H7 (cell line): ENCODE measurements around the gene TBX10. TPM values are rescaled to one million over a fixed set of nuclear protein-coding genes. Genes with fewer than 3 reads are reported as not detected.
"Not testable (repeated sequence)": the region's sequence is repeated elsewhere in the genome, so short reads cannot be mapped to it uniquely, and the experiment has no call there.

Experiments
- DNase-seq: peaks from one replicate; pipeline ENCODE4 v3.0.0; 2012
- H3K27me3 ChIP-seq: 2 replicates; pipeline ENCODE4 v1.6.0; 2011; ENCODE audit warnings: mild to moderate bottlenecking, low read length; ENCODE audit not compliant: control insufficient read depth, insufficient read depth
- H3K36me3 ChIP-seq: replicated peaks from 2 replicates; pipeline ENCODE4 v1.5.1; 2011; ENCODE audit warnings: low read length; ENCODE audit not compliant: control insufficient read depth, insufficient read depth
- H3K4me3 ChIP-seq: 2 replicates; pipeline ENCODE4 v1.5.1; 2011; ENCODE audit warnings: low read depth, mild to moderate bottlenecking, control low read depth, low read length, moderate library complexity; ENCODE audit not compliant: insufficient read depth
- total RNA-seq: library from RNA; depleted of rRNA; stranded (reverse); fragments of >200 nt; shearing (Covaris generic); gene quantifications from 2 replicates; pipeline ENCODE4 v1.2.3, GENCODE V29; 2014

Gene TBX10
- total RNA-seq, 1 experiment from 2014 or later: not detected

DNA sequence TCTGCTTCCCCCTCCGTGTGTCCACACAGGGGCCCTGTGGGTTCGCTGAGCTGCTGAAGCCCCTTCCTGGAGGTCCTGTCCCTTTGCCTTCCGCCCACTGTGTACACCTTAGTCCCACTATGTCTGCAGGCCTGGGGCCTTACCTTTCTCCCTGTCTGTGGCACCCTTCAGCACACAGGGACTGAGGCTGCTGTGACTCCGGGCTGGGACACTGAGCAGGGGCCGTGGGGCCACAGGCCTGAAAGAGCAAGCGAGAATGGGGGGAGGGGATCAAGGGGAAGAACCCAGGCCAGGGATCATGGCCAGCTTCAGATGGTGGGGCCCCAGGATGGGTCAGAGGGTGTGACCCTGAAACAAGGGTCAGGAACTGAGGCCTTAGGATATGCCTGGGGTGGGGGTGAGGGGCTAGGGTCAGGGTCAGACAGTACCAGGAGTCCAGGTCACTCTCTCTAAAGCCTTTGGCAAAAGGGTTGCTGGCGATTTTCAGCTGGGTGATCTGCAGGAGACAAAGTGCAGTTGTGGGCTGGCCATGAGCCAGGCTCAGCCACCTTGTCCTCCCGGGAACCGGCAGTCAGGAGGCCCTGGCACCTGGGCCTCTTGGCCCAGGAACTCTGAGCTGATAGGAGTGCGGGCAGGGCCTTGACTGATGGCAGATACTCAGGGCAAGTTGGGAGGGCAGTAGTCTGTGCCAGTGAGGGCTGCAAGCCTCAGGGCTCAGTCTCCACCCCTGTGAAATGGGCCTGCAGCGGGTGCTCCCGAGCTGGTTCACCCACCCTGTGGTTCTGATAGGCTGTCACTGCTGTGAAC lies 7.2 kb downstream of the TBX10 start:
- H3K36me3 ChIP-seq: no peaks in the 10 kb centered on the region
- peak; percentile 45 for DNase-seq
- H3K27me3 ChIP-seq: no peaks in the 10 kb centered on the region
- H3K4me3 ChIP-seq: no peak overlapping the region

DNA sequence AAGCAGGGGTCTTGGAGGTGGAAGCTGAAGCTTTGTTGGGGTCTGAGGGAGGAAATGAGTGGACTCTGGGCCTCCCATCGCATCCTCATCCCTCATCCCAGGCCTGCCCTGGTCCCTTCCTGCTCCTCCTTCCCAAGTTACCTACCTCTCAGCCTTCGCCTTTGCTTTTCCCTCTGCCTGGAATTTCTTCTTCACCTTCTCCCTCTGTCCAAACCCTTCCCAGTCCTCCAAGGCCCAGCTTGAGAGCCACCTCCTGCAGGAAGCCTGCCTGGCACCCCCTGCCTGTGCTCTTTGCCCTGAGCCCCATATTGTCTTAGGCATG lies 7.7 kb downstream of the TBX10 start:
- H3K27me3 ChIP-seq: no peaks in the 10 kb centered on the region
- no peaks in the 10 kb centered on the region for H3K36me3 ChIP-seq
- no peak overlapping the region for H3K4me3 ChIP-seq
- no peak for DNase-seq

DNA sequence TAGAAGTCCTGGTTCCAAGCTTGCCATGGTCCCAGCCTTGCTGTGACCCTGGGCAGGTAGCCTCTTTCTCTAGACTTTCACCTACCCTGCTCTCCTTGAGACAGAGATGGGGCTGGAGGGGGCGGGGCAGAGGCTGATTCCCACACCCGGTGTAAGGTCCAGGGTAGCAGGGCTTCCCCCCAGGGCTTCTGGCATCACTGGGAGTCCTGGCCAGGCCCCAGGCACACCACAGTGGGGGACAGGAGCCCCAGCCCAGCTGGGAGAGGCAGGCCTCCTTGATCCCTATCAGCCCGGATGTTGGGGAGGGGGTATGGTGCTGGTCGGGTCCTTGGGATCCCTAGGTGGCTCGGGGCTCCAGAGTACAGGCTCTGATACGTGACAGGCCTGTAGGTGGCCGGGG lies 8.2 kb downstream of the TBX10 start:
- Histone ChIP-seq H3K27me3 (no peaks in the 10 kb centered on the region), H3K36me3 (no peaks in the 10 kb centered on the region), H3K4me3 (peak overlapping the region; percentile 72; the same call in 1 of the 2 replicates)
- DNase-seq: peak; percentile 63

DNA sequence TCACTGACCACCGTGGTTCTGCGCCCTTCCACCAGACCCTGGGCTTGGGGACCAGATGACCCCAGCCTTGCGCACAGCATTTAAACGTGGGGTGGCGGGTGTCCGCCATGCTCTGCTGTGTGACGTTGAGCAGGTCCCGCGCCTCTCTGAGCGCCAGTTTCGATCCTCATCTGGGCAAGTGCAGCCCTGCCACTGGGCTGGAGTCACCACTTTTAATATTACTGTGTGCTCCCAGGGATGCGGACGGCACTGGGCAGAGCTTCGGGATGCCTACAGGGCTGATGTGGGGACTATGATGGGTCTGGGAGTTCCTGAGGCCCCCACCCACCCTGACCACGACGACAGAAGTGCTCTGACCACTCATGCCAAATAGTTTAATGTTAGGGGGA lies 8.6 kb downstream of the TBX10 start:
- H3K36me3 ChIP-seq: no peaks in the 10 kb centered on the region
- H3K4me3 ChIP-seq: peak overlapping the region; percentile 72
- no peak for DNase-seq
- no peaks in the 10 kb centered on the region for H3K27me3 ChIP-seq

DNA sequence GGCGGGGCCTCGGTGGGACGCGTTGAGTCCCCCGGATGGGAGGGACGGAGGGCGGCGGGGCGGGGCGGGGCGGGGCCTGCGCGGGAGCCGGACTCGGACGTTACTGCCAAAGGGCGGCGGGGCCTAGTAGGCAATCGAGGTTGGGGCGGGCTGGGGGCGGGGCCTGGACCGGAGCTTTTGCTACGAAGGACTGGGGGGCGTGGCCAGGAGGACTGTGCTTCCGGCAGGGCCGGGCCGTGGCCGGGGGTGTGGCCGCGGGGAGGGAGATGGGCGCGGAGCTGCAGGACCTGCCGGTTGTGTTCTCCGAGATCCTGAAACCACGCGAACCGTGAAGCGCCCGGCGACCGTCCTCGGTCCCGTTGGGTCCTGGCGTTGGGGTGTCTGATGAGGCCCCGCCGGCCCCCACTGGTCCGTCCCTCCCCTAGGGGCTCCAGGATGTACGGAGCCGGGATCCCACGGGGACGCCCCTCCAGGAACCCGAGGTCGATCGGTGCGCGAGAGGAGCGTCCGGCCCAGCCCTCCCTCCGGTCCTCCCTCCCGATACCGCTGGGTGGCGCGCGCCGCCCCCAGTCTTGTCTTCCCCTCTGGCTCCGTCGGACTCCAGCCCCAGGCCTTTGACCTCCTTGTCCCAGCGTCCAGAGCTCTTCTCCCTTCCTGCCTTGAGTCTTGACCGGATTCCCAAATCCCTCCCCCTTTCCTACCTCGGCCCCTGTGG lies 9.2 kb downstream of the TBX10 start:
- no peaks in the 10 kb centered on the region for H3K27me3 ChIP-seq
- no peaks in the 10 kb centered on the region for H3K36me3 ChIP-seq
- DNase-seq: peak; percentile 99
- peak overlapping the region; percentile 72 for H3K4me3 ChIP-seq

DNA sequence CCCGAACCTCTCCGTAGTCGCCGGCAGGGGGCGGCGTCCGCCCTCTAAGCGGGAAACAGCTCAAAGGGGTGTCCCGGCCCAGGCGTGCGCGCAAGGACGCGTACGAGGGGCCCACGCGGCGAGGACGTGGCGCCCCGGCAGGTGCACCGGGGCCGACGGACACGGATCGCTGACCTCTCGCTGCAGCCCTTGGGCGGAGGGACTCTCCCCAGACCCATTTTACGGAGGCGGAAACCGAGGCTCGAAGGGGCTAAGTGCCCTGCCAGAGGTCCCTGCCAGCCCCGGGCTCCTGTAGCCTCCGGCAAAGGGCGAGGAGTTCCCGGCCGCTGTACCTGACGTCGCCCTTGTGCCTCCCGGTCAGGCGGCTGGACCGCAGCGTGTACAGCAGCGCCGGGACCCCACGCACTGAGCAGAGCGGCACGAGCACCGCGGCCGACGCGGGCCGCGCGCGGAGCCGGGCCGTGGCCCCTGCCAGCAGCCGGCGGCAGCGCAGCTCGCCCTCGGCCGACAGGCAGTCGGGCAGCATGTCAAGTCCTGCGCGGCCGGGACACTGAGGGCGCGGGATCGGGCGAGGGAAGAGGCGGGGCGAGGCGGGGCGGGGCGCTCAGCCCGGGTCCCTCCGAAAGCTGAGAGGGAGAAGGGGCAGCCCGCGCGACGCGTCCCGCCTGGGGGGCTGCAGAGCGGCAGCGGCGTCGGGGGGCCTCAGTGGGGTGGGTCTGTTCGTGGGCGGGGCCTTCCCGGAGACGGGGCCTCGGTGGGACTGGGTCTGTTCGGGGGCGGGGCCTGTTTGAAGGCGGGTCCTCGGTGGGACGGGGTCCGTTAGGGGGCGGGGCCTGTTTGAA lies 10.0 kb downstream of the TBX10 start, which contains the start of gene NUDT8:
TSS of gene NUDT8 (minus strand) at position 552 of the 842 bp plus-strand sequence. CDS start at position 526, 26 bp downstream.
- Histone ChIP-seq H3K36me3 (no peaks in the 10 kb centered on the region), H3K27me3 (no peaks in the 10 kb centered on the region), H3K4me3 (peak within 1 kb of the TSS; percentile 72)
- peak; percentile 92 for DNase-seq

DNA sequence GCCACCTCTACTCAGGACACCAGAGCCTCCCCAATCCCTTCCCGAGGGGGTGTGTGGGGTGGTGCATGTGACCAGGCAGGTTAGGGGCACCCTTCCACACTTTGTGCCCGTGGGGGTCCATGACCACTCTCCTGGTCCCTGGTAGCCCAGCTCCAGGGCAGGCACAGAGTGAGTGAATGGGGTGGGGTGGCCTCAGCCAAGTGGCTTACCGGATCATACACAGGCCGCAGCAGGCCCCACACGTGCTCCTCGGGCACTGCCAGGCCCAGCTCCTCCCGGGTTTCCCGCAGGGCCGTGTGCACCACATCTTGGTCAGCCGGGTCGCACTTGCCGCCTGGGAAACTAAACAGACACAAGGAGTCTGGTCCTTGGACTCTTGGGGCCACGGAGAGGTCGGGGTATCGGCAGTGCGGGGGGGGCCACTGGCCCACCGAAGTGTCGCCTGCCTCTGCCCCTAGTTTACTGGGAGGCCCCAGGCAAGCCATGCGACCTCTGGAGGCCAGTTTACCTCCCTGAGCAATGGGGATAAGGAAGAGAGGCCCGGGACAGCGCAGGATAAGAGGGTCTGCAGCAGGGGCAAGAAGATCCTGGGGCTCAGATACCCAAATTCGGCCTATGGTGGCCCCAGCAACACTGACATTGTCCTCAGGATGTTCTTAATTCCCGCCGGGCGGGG lies 10.7 kb downstream of the TBX10 start:
- Histone ChIP-seq H3K36me3 (no peaks in the 10 kb centered on the region), H3K4me3 (no peak overlapping the region; the same call in 1 of the 2 replicates), H3K27me3 (no peaks in the 10 kb centered on the region)
- no peak for DNase-seq

DNA sequence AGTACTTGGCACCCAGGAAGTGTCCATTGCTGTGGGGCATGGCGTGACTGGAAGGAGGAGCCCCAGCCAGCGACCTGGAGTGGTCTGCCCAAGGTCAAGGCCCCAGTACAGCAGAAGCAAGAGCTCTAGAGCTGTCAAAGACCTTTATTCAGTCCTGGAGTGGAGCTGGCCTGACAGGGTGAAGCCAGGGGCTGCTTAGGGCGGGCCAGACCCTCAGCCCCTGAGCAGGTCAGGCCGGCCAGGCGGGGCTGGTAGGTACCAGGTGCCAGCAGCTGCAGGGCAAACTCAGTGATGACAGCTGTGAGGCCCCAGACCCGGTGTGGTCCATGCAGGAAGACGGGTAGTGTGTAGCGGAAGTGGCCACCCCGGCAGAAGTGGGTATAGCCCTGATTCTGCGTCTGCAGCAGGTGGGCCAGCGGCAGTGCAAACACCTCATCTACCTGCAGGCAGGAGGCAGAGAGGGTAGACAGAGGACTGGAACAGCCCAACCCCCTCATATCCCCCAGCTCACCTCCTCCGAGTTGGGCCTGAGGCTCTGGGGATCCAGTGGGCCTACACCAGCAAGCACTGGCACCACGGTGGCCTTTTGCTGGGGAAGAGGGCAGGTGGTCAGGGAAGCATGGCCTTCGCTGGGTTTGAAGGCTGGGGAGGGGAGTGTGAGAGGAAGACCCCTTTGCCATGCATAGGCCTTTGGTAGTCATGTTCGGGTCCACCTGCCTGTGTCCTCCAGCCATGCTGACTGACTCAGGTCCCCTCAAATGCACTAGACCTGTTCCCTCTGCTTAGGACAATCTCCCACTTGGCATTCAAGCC lies 11.5 kb downstream of the TBX10 start:
- peak overlapping the region; percentile 3; the same call in 1 of the 2 replicates for H3K4me3 ChIP-seq
- no peaks in the 10 kb centered on the region for H3K27me3 ChIP-seq
- H3K36me3 ChIP-seq: no peaks in the 10 kb centered on the region
- peak; percentile 16 for DNase-seq

DNA sequence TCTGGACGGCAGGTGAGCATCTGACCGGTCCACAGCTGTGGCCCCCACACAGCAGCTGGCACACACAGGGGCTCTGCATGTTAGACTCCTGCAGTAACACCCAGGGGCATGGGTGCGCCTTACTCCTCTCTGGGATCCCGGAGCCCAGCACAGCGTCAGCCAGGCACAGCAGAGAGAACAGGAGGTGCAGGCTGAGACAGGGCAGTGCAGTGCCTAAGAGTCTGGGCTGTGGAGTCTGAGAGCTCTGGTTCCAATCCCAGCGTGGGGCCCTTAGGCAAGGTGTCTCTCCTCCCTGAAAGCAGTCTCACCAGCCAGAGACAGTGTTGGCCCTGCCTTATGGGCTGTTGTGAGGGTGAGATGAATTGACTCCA lies 12.1 kb downstream of the TBX10 start:
- Histone ChIP-seq H3K36me3 (no peaks in the 10 kb centered on the region), H3K4me3 (peak overlapping the region; percentile 19; the same call in 1 of the 2 replicates), H3K27me3 (no peaks in the 10 kb centered on the region)
- DNase-seq: no peak

DNA sequence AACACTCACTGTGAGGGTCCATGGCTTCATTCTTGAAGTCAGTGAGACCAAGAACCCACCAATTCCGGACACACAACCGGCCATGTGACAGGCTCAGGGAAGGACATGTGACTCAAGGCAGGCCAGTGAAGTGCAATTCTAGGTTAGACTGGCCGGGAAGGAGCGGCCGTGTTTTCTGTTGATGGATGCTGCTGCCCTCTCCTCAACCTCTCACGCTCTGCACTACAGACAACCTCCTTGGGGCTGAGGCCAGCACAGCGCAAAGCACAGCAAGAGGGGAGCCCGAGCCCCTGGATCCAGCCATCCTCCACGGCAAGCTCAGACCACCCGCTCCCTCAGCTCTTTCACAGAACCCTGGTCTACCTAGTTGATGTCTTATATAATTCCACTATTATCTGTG lies 12.6 kb downstream of the TBX10 start:
- Histone ChIP-seq H3K36me3 (no peaks in the 10 kb centered on the region), H3K27me3 (no peaks in the 10 kb centered on the region), H3K4me3 (peak overlapping the region; percentile 19; the same call in 1 of the 2 replicates)
- no peak for DNase-seq

DNA sequence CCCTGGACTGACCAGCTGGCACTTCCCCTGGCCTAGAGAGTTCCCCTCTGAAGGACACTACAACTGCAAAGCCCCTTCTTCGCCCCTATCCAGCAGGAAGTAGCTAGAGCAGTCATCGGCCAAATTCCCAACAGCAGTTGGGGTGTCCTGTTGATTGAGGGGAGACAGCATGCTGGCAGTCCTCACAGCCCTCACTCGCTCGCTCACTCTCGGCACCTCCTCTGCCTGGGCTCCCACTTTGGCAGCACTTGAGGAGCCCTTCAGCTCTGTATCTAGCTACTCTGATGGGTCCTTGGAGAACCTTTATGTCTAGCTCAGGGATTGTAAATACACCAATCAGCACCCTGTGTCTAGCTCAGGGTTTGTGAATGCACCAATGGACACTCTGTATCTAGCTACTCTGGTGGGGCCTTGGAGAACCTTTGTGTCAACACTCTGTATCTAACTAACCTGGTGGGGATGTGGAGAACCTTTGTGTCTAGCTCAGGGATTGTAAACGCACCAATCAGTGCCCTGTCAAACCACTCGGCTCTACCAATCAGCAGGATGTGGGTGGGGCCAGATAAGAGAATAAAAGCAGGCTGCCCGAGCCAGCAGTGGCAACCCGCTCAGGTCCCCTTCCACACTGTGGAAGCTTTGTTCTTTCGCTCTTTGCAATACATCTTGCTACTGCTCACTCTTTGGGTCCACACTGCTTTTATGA lies 13.3 kb downstream of the TBX10 start:
- H3K36me3 ChIP-seq, DNase-seq, H3K27me3 ChIP-seq, H3K4me3 ChIP-seq: not testable (repeated sequence)

DNA sequence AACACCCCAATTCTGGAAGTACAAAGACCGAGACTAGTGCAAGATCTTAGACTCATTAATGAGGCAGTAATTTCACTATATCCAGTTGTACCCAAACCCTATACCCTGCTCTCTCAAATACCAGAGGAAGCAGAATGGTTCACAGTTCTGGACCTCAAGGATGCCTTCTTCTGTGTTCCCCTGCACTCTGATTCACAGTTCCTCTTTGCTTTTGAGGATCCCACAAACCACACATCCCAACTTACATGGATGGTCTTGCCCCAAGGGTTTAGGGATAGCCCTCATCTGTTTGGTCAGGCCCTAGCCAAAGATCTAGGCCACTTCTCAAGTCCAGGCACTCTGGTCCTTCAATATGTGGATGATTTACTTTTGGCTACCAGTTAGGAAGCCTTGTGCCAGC lies 15.8 kb downstream of the TBX10 start:
- not testable (repeated sequence) for H3K4me3 ChIP-seq, H3K36me3 ChIP-seq, DNase-seq, H3K27me3 ChIP-seq

DNA sequence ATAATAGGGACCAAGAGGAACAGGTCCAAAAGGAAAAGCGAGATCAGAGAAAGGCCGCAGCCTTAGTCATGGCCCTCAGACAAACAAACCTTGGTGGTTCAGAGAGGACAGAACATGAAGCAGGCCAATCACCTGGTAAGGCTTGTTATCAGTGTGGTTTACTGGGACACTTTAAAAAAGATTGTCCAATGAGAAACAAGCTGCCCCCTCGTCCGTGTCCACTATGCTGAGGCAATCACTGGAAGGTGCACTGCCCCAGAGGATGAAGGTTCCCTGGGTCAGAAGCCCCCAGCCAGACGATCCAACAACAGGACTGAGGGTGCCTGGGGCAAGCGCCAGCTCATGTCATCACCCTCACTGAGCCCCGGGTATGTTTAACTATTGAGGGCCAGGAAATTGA lies 16.7 kb downstream of the TBX10 start:
- peak overlapping the region; percentile 1; the same call in 1 of the 2 replicates for H3K4me3 ChIP-seq
- not testable (repeated sequence) for DNase-seq

More for the DNA sequence above, 16.7 kb downstream of the TBX10 start:
- not testable (repeated sequence) for H3K27me3 ChIP-seq, H3K36me3 ChIP-seq
